ENCODE data around the gene STARD3.

The STARD3 gene

GRCh38 chr17:39653662-39654331, 16.9 kb downstream of the STARD3 start:
- TF ChIP-seq CTCF (IDR thresholded peaks at IDR 0.05; ENCODE audit: insufficient read depth, low read depth, low read length, missing control alignments): peak; percentile 82
- no peak overlapping the region for H3K4me3 ChIP-seq (ENCODE audit: low read length)
- peak; percentile 47 for DNase-seq (ENCODE audit: low read depth)

GRCh38 chr17:39655105-39655504, 18.2 kb downstream of the STARD3 start:
- TF ChIP-seq CTCF (IDR thresholded peaks at IDR 0.05; ENCODE audit: insufficient read depth, low read depth, low read length, missing control alignments): no peak
- no peak overlapping the region for H3K4me3 ChIP-seq (ENCODE audit: low read length)
- DNase-seq (ENCODE audit: low read depth): no peak

- no peak for TF ChIP-seq CTCF (IDR thresholded peaks at IDR 0.05; ENCODE audit: insufficient read depth, low read depth, low read length, missing control alignments)
- H3K4me3 ChIP-seq (ENCODE audit: low read length): no peak overlapping the region
- no peak for DNase-seq (ENCODE audit: low read depth)
Observed at GRCh38 chr17:39658346-39658745, 21.4 kb downstream of the STARD3 start.

GRCh38 chr17:39658760-39659159, 21.8 kb downstream of the STARD3 start:
- no peak for DNase-seq (ENCODE audit: low read depth)
- H3K4me3 ChIP-seq (ENCODE audit: low read length): no peak overlapping the region
- TF ChIP-seq CTCF (IDR thresholded peaks at IDR 0.05; ENCODE audit: insufficient read depth, low read depth, low read length, missing control alignments): no peak

- no peak overlapping the region for H3K4me3 ChIP-seq (ENCODE audit: low read length)
- no peak for DNase-seq (ENCODE audit: low read depth)
- no peak for TF ChIP-seq CTCF (IDR thresholded peaks at IDR 0.05; ENCODE audit: insufficient read depth, low read depth, low read length, missing control alignments)
Observed at GRCh38 chr17:39659279-39660010, 22.5 kb downstream of the STARD3 start.

- no peak for DNase-seq (ENCODE audit: low read depth)
- H3K4me3 ChIP-seq (ENCODE audit: low read length): no peak overlapping the region
- no peak for TF ChIP-seq CTCF (IDR thresholded peaks at IDR 0.05; ENCODE audit: insufficient read depth, low read depth, low read length, missing control alignments)
Observed at GRCh38 chr17:39660011-39660360, 23.0 kb downstream of the STARD3 start.

All from epithelial cell of esophagus (primary cell).